C4-2B (cell line): ENCODE results near the gene CEP43.

Experiments used
- CTCF ChIP-seq: fragments of 450-650 bp; conservative IDR thresholded peaks from 2 replicates; pipeline ENCODE4 v1.5.1; 2017; ENCODE audit warnings: mild to moderate bottlenecking
- ZFX ChIP-seq: fragments of 450-650 bp; IDR thresholded peaks from 2 replicates; pipeline ENCODE4 v1.6.1; 2017

GRCh38 chr6:166980738-166981137, 18.5 kb upstream of the CEP43 start:
- TF ChIP-seq CTCF, result no peak
- no peak for TF ChIP-seq ZFX
